BLaER1 treated with 17β-estradiol and CSF1 and Interleukin-3, amounts not matched to agents 10 nM and 100 nM (cell line): ENCODE data around the gene ARL13B.
A peak's percentile ranks its signal among the peaks of the same experiment; 100 is the strongest.

Experiments used
- H3K27ac ChIP-seq, 11 experiments: shearing (Covaris generic); formaldehyde crosslinking; 2 replicates each; pipeline ENCODE4 v1.8.1; 2022
- H3K27me3 ChIP-seq, 11 experiments: shearing (Covaris generic); formaldehyde crosslinking; 2 replicates each; pipeline ENCODE4 v1.8.1; 2022
- H3K36me3 ChIP-seq, 11 experiments: shearing (Covaris generic); formaldehyde crosslinking; 2 replicates each; pipeline ENCODE4 v1.8.1; 2022
- H3K4me1 ChIP-seq, 10 experiments: shearing (Covaris generic); formaldehyde crosslinking; 2 replicates each; pipeline ENCODE4 v1.8.1; 2022
- H3K4me2 ChIP-seq, 11 experiments: shearing (Covaris generic); formaldehyde crosslinking; 2 replicates each; pipeline ENCODE4 v1.8.1; 2022
- H3K4me3 ChIP-seq, 10 experiments: shearing (Covaris generic); formaldehyde crosslinking; 2 replicates each; pipeline ENCODE4 v1.8.1; 2022
- H3K9ac ChIP-seq, 11 experiments: shearing (Covaris generic); formaldehyde crosslinking; 2 replicates each; pipeline ENCODE4 v1.8.1; 2022
- H3K9me3 ChIP-seq, 11 experiments: shearing (Covaris generic); formaldehyde crosslinking; replicated peaks in 1 of 11; 2 replicates each; pipeline ENCODE4 v1.8.1; 2022
- H4K20me1 ChIP-seq, 11 experiments: shearing (Covaris generic); formaldehyde crosslinking; 2 replicates each; pipeline ENCODE4 v1.8.1; 2022
- Cebpa-rat ChIP-seq, 11 experiments: shearing (Covaris generic); IDR thresholded peaks; 2 replicates each; pipeline ENCODE4 v1.8.1; 2022

ARL13B gene

DNA sequence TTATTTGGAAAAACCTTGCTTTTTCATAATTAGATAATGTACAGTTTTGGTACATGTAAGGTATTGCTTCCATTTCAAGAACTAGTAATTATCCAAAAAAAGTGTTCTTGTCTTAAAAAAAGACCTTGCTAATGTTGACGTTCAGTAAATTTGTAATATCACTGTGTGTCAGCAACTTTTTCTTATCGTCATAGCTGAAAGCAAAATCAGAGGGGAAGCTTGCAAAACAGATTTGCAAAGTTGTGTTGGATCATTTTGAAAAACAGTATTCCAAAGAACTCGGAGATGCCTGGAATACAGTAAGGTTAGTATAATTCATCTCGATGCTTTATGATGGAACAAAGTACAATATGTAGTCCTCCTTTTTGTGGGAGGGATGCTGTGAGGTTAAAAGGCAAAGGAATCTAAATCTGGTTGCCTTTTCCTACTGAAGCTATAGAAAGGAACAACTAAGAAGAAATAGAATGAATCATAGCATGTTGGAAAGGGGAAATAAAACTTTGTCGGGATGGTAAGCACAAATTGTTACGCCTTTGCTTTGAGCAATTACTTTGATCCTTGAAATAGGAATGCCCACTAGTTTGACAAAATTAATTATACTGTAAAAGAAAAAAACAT lies 84.4 kb downstream of the ARL13B start:
- Histone ChIP-seq H3K27ac (peak overlapping the region; percentile 91 to 100 (median 96); a peak in 16 of 22 replicates), H3K9ac (peak overlapping the region in 10 of 11 experiments; percentile 92 to 99 (median 96); a peak in 19 of 22 replicates), H3K4me2 (peak overlapping the region; percentile 82 to 97 (median 92))

DNA sequence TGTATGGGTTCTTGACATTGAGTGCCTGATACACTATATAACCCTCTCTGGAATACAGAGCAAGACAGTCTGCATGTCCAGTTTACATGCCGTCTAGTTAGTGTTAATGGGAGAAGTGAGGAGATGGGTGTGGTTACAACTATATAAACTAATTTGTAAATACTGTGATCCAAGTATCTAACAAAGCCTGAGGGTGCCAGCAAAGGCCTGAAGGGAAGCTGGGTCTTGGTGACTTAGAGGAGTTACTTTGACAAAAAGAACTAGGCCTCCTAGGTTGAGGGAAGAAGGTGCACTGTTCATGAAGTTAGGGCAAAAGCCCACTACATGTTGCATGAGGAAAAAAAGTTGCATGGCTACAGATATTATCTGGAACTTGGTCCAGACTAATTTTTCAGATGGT lies 85.2 kb downstream of the ARL13B start:
- peak overlapping the region in 3 of 11 experiments; percentile 94 to 99 (median 96); a peak in 6 of 22 replicates for H3K9ac ChIP-seq
- no peak for TF ChIP-seq Cebpa-rat (IDR thresholded peaks at IDR 0.05)
- peaks cover 20 to 44% (median 31%) of the 10 kb centered on the region in 10 experiments for H3K4me1 ChIP-seq
- peak overlapping the region in 4 of 11 experiments; percentile 95 to 100 (median 98); a peak in 9 of 22 replicates for H3K27ac ChIP-seq
- H3K36me3 ChIP-seq, result peaks cover 21 to 48% (median 27%) of the 10 kb centered on the region in 11 experiments
- H3K4me3 ChIP-seq, result peak overlapping the region in 5 of 10 experiments; percentile 65 to 84 (median 73); a peak in 6 of 20 replicates
- H3K4me2 ChIP-seq, result peak overlapping the region; percentile 82 to 97 (median 92)
- peaks cover 0 to 11% (median 2%) of the 10 kb centered on the region in 11 experiments; a peak in 7 of 22 replicates for H4K20me1 ChIP-seq
- H3K9me3 ChIP-seq, result peaks cover 4 to 18% (median 13%) of the 10 kb centered on the region in 11 experiments; a peak in 20 of 22 replicates
- H3K27me3 ChIP-seq, result no peaks in the 10 kb centered on the region

More for the DNA sequence above, 84.4 kb downstream of the ARL13B start:
- no peak for TF ChIP-seq Cebpa-rat (IDR thresholded peaks at IDR 0.05)
- peaks cover 20 to 44% (median 31%) of the 10 kb centered on the region in 10 experiments for H3K4me1 ChIP-seq
- H4K20me1 ChIP-seq, result peaks cover 0 to 4% (median 0%) of the 10 kb centered on the region in 11 experiments; a peak in 5 of 22 replicates
- no peaks in the 10 kb centered on the region for H3K27me3 ChIP-seq
- peak overlapping the region; percentile 65 to 84 (median 72); a peak in 16 of 20 replicates for H3K4me3 ChIP-seq
- H3K9me3 ChIP-seq, result peaks cover 4 to 18% (median 13%) of the 10 kb centered on the region in 11 experiments; a peak in 20 of 22 replicates
- H3K36me3 ChIP-seq, result peaks cover 26 to 54% (median 34%) of the 10 kb centered on the region in 11 experiments

DNA sequence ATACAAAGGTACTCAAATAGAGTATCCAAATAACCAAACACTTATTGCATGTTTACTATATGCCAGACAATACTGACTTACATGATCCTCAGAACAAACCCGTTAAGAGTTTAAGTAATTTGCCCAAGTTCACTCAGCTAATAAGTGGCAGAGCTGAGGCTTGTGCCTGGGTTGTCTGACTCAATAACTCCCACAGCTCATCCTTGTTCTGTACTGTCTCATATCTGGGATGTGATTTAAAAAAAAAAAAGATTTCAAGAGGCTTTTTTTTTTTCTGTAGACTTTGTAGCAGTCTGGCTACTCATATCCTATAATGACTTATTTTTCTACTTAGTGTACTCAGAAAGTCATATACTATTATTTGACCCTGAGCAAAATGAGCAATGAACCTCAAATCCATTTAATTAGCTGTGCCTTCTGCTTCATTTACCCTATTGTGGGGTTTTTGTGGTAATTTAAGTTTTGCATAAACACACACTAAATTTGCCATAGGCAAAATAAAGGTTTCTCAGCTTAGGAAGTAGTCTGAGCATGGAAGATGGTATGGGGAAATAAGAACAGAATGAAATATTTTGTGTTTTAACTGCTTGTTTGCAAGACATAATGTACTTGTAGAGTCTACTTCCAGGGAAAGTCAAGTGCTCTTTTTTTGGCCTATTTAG lies 86.0 kb downstream of the ARL13B start:
- Histone ChIP-seq H3K4me2 (peak overlapping the region in 7 of 11 experiments; percentile 87 to 97 (median 93); a peak in 11 of 22 replicates), H3K4me1 (peaks cover 20 to 44% (median 31%) of the 10 kb centered on the region in 10 experiments), H3K9me3 (peaks cover 4 to 18% (median 13%) of the 10 kb centered on the region in 11 experiments; a peak in 20 of 22 replicates), H3K9ac (peak overlapping the region in 2 of 11 experiments; percentile 20 to 45; a peak in 2 of 22 replicates), H4K20me1 (peaks cover 0 to 20% (median 6%) of the 10 kb centered on the region in 11 experiments; a peak in 7 of 22 replicates), H3K27ac (no peak overlapping the region), H3K27me3 (no peaks in the 10 kb centered on the region), H3K36me3 (peaks cover 16 to 46% (median 28%) of the 10 kb centered on the region in 11 experiments), H3K4me3 (peak overlapping the region in 1 of 10 experiments; percentile 65; a peak in 1 of 20 replicates)
- no peak for TF ChIP-seq Cebpa-rat (IDR thresholded peaks at IDR 0.05)

DNA sequence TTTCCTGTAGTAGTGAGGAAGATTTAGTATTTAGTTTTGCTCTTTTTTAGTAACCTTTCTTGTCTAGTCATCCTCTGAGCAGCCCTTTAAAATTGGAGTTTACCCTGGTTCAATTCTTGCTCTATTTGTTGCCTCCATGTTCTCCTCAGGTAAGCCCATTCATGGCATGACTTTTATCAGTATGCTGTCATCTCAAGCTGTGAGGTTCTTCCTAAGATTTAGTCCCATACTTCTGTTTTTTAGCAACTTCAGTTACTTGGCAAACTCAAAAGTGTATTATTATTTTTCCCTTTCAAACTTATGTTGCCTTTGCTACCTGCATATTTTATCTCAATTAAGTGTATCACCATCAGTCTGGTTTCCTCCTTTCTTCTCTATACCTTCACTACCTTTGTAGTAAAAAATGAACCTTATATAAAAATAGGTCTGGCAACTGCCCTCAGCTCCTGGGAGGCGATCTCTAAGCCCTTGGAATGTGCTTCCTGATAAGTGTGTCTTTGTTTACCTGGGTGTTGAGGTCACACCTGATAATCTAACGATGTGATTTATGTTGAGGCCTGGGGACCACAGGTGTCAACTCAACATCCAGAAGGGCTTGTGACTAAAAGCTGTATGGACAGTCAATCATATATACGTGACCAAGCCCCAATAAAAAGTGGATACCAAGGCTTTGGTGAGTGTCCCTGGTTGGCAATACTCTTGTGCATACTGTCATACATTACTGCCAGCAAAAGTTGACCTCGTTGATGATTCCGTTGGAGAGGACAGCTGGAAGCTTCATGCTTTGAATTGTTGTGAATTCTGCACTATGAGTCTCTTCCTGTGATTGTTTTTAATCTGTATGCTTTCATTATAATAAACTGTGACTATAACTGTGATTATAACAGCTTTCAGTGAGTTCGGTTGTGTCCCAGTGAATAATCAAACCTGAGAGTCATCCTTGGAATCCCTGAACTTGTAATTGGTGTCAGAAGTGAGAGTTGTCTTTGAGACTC lies 86.8 kb downstream of the ARL13B start:
- TF ChIP-seq Cebpa-rat (IDR thresholded peaks at IDR 0.05), result no peak
- Histone ChIP-seq H3K4me1 (peaks cover 20 to 41% (median 27%) of the 10 kb centered on the region in 10 experiments), H3K4me3 (no peak overlapping the region), H3K9me3 (peaks cover 4 to 18% (median 13%) of the 10 kb centered on the region in 11 experiments; a peak in 20 of 22 replicates), H4K20me1 (peaks cover 0 to 28% (median 6%) of the 10 kb centered on the region in 11 experiments; a peak in 7 of 22 replicates), H3K4me2 (peak overlapping the region in 4 of 11 experiments; percentile 92 to 97 (median 94); a peak in 6 of 22 replicates), H3K27ac (no peak overlapping the region), H3K36me3 (peaks cover 24 to 50% (median 31%) of the 10 kb centered on the region in 11 experiments), H3K27me3 (no peaks in the 10 kb centered on the region), H3K9ac (no peak overlapping the region)

DNA sequence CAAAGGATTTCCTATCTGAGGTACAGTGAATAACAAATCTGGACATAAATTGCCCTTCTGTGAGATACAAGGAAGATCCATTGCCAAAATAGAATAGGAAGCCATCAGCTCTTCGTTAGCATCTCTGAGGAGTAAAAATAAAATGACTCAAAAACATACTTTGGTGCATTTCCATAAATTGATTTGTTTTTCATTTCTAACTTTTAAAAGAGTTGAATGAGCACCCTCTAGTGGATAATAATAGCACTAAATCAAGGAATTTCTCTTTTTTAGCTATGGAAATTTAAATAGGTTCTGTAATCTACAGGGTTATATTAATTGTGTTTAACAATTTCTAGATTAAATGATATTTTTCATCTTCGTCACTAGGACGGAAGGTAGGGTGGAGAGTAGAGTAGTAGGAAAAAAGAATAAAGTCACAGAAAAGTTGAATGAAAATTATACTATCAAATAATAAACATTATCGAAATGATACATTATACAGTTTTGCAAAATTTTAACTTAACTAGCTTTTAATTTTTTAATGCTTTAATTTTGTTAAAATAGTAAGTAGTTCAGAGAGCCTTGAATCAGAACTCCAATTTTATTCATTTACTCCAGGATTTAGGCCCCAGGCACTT lies 89.3 kb downstream of the ARL13B start:
- Histone ChIP-seq H3K36me3 (peaks cover 38 to 65% (median 47%) of the 10 kb centered on the region in 11 experiments), H3K4me2 (no peak overlapping the region), H3K27ac (no peak overlapping the region), H3K4me1 (peaks cover 11 to 34% (median 16%) of the 10 kb centered on the region in 10 experiments), H3K9ac (no peak overlapping the region), H4K20me1 (peaks cover 0 to 32% (median 7%) of the 10 kb centered on the region in 11 experiments; a peak in 7 of 22 replicates), H3K4me3 (no peak overlapping the region), H3K27me3 (no peaks in the 10 kb centered on the region), H3K9me3 (peaks cover 14 to 28% (median 24%) of the 10 kb centered on the region in 11 experiments; a peak in 21 of 22 replicates)
- TF ChIP-seq Cebpa-rat (IDR thresholded peaks at IDR 0.05), result no peak

DNA sequence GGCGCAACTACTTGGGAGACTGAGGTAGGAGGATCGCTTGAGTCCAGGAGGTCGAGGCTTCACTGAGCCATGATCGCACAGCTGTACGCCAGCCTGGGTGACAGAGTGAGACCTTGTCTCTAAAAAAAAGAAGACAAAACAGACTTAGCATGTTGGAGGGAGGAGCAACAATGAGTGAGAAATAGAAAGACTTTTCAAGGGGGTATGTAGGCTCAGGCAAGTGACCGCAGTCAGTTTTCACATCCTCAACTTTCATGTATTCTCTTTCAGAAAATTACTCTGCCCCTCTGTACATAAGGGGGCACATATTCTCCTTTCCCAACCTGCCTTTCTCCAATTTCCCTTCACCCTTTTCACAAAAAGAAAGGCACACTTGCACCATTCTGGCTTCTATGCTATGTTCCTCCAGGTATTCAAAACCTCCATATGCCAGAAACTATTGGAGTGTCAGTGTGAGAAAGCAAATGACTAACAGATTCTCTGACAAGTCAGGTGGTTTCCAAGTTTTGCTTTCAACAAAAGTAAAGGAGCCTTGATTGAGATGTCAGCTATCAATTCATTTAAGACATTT lies 90.5 kb downstream of the ARL13B start:
- H3K9ac ChIP-seq, result peak overlapping the region in 1 of 11 experiments; percentile 9; a peak in 1 of 22 replicates
- H3K9me3 ChIP-seq, result peaks cover 14 to 28% (median 24%) of the 10 kb centered on the region in 11 experiments; a peak in 21 of 22 replicates
- H3K27me3 ChIP-seq, result no peaks in the 10 kb centered on the region
- H3K4me2 ChIP-seq, result no peak overlapping the region
- H3K4me1 ChIP-seq, result peaks cover under 1 to 31% (median 6%) of the 10 kb centered on the region in 10 experiments; a peak in 15 of 20 replicates
- H4K20me1 ChIP-seq, result peaks cover 0 to 32% (median 7%) of the 10 kb centered on the region in 11 experiments; a peak in 7 of 22 replicates
- H3K4me3 ChIP-seq, result no peak overlapping the region
- no peak overlapping the region for H3K27ac ChIP-seq
- TF ChIP-seq Cebpa-rat (IDR thresholded peaks at IDR 0.05), result no peak
- H3K36me3 ChIP-seq, result peaks cover 38 to 63% (median 47%) of the 10 kb centered on the region in 11 experiments

DNA sequence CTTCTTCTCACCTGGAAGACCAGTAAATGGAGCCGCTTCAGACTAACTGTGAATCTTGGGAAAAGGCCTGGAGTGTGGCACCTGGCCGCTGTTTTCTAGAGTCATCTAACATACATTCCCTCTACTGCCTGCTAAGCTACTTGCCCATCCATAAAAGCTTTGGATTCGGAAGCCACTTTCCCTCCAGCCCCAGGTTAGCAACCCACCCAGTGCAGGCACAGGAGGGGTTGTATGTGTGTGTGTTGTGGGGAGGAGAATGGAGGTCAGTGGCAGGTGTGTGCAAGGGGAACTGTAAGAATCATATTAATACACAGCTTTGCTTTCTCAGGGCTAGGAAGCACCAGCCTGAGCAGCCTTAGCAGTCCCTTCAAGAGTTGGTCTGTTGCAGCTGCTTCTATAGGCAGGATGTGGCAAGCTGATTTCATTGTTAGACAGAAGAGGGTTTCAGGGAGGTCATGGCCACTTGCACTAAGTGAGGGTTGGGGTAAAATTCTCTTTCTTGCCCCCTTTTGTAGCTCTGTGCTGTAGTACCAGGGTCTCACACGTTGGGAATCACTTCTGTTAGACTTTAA lies 91.8 kb downstream of the ARL13B start:
- no peak overlapping the region for H3K4me2 ChIP-seq
- H4K20me1 ChIP-seq, result peaks cover 0 to 32% (median 7%) of the 10 kb centered on the region in 11 experiments; a peak in 8 of 22 replicates
- no peak overlapping the region for H3K9ac ChIP-seq
- no peak for TF ChIP-seq Cebpa-rat (IDR thresholded peaks at IDR 0.05)
- H3K36me3 ChIP-seq, result peaks cover 47 to 63% (median 54%) of the 10 kb centered on the region in 11 experiments
- H3K4me1 ChIP-seq, result peaks cover 0 to 18% (median 0%) of the 10 kb centered on the region in 10 experiments; a peak in 9 of 20 replicates
- no peaks in the 10 kb centered on the region for H3K27me3 ChIP-seq
- H3K9me3 ChIP-seq, result peaks cover 14 to 33% (median 23%) of the 10 kb centered on the region in 11 experiments; a peak in 21 of 22 replicates
- H3K27ac ChIP-seq, result no peak overlapping the region
- no peak overlapping the region for H3K4me3 ChIP-seq
